GM12865 (cell line): ENCODE measurements around the gene PDPK1.
A peak's percentile ranks its signal among the peaks of the same experiment; 100 is the strongest.

Experiments
- DNase-seq: peaks from one replicate; pipeline ENCODE4 v3.0.0; 2010; ENCODE audit warnings: low read depth
- H3K4me3 ChIP-seq: 2 replicates; pipeline ENCODE4 v1.5.1; 2011; ENCODE audit warnings: mild to moderate bottlenecking, low read depth, low read length, control low read depth
- CTCF ChIP-seq: IDR thresholded peaks from 2 replicates; pipeline ENCODE4 v1.5.1; 2011; ENCODE audit warnings: low read length, control low read depth, low read depth, inconsistent platforms; ENCODE audit not compliant: insufficient read depth; ENCODE audit errors: missing control alignments

The PDPK1 gene

GRCh38 chr16:2507665-2508064 lies 30.2 kb upstream of the PDPK1 start:
- no peak overlapping the region for H3K4me3 ChIP-seq
- DNase-seq, result no peak
- no peak for TF ChIP-seq CTCF

GRCh38 chr16:2508722-2509400 lies 29.0 kb upstream of the PDPK1 start:
- no peak for TF ChIP-seq CTCF
- no peak overlapping the region for H3K4me3 ChIP-seq
- DNase-seq, result no peak

- no peak for TF ChIP-seq CTCF
- no peak overlapping the region for H3K4me3 ChIP-seq
- no peak for DNase-seq
Measured at GRCh38 chr16:2511128-2511800, 26.6 kb upstream of the PDPK1 start.

GRCh38 chr16:2511996-2512734 lies 25.7 kb upstream of the PDPK1 start:
- no peak overlapping the region for H3K4me3 ChIP-seq
- TF ChIP-seq CTCF, result no peak
- DNase-seq, result no peak

- H3K4me3 ChIP-seq, result peak overlapping the region; percentile 95
- peak; percentile 18 for TF ChIP-seq CTCF
- no peak for DNase-seq
Measured at GRCh38 chr16:2512735-2513404, 25.0 kb upstream of the PDPK1 start.

GRCh38 chr16:2513405-2514332 lies 24.2 kb upstream of the PDPK1 start, which contains the start of gene ATP6V0C:
Gene ATP6V0C, plus strand, starts transcription at chr16:2513952. Its CDS starts 152 bp downstream, at chr16:2514104.
- no peak for TF ChIP-seq CTCF
- peak; percentile 95 for DNase-seq
- peak within 1 kb of the TSS; percentile 95 for H3K4me3 ChIP-seq
